AG04449 (cell line): ENCODE data around the gene MGLL.

Experiments used
- CTCF ChIA-PET: fragments of 350-600 bp; formaldehyde crosslinking; extraction: SDS; loops from one replicate; lab custom pipeline; 2021; ENCODE audit warnings: antibody characterized with exemption; lab: Yijun Ruan, JAX
- POLR2A ChIA-PET: fragments of 400-600, 350-600 bp; formaldehyde crosslinking; extraction: SDS; loops from one replicate; lab custom pipeline; 2020; ENCODE audit warnings: antibody characterized with exemption, inconsistent platforms; lab: Yijun Ruan, JAX
- DNase-seq: peaks from one replicate; pipeline ENCODE4 v3.0.0-alpha.2; 2010; ENCODE audit warnings: low read depth, low spot score
- H3K4me3 ChIP-seq: 2 replicates; pipeline ENCODE4 v1.5.1; 2011; ENCODE audit warnings: low read depth, mild to moderate bottlenecking, control low read depth, low read length
- CTCF ChIP-seq: IDR thresholded peaks from one replicate; pipeline ENCODE4 v1.5.1; 2011; ENCODE audit warnings: mild to moderate bottlenecking, moderate library complexity, low read length, control low read depth, inconsistent platforms; ENCODE audit not compliant: insufficient read depth; ENCODE audit errors: missing control alignments

MGLL gene

GRCh38 chr3:127679534-127680145 is 142.7 kb downstream of the MGLL start:
- no peak for DNase-seq
- no peak overlapping the region for H3K4me3 ChIP-seq
- no peak for TF ChIP-seq CTCF
- CTCF ChIA-PET = interaction anchor here (1.0 to 7.0 kb wide), 5 partner anchors 13 to 292 kb away, joined by 3 to 87 read pairs (median 3); no protein-coding TSS in a partner anchor
- POLR2A ChIA-PET = no interaction called here

- H3K4me3 ChIP-seq = no peak overlapping the region
- no peak for TF ChIP-seq CTCF
- ChIA-PET POLR2A (no interaction called here), CTCF (interaction anchor here (1.5 to 7.0 kb wide), 4 partner anchors 14 to 293 kb away, joined by 3 to 87 read pairs (median 4); no protein-coding TSS in a partner anchor)
- DNase-seq = no peak
Measured at GRCh38 chr3:127678611-127679533, 143.4 kb downstream of the MGLL start.

- H3K4me3 ChIP-seq = no peak overlapping the region
- DNase-seq = no peak
- POLR2A ChIA-PET = no interaction called here
- CTCF ChIA-PET = interaction anchor here (1.5 to 7.0 kb wide), 3 partner anchors 14 to 293 kb away, joined by 3 to 87 read pairs (median 4); no protein-coding TSS in a partner anchor
- no peak for TF ChIP-seq CTCF
Measured at GRCh38 chr3:127678315-127678599, 144.1 kb downstream of the MGLL start.

- ChIA-PET CTCF (interaction anchor here (1.6 to 7.0 kb wide), 2 partner anchors 15 to 25 kb away, joined by 4 to 87 read pairs; no protein-coding TSS in a partner anchor), POLR2A (interaction anchor here (0.6 kb wide), 1 partner anchor 548 kb away, joined by 3 read pairs; no protein-coding TSS in a partner anchor)
- no peak overlapping the region for H3K4me3 ChIP-seq
- DNase-seq = no peak
- TF ChIP-seq CTCF = no peak
Measured at GRCh38 chr3:127677541-127678314, 144.6 kb downstream of the MGLL start.

GRCh38 chr3:127676921-127677351 is 145.4 kb downstream of the MGLL start:
- H3K4me3 ChIP-seq = no peak overlapping the region
- ChIA-PET CTCF (interaction anchor here (0.7 to 1.6 kb wide), 2 partner anchors 14 to 24 kb away, joined by 3 to 4 read pairs; no protein-coding TSS in a partner anchor), POLR2A (no interaction called here)
- DNase-seq = no peak
- no peak for TF ChIP-seq CTCF
